IPS-11a (cell line): ENCODE measurements around the gene ELK3.
"Not testable (repeated sequence)": the region's sequence is repeated elsewhere in the genome, so short reads cannot be mapped to it uniquely, and the experiment has no call there.

Experiments used
- H3K4me3 ChIP-seq: one replicate; pipeline ENCODE4 v1.5.1; 2013; ENCODE audit warnings: low read depth, low read length, control low read depth

ELK3 gene

DNA sequence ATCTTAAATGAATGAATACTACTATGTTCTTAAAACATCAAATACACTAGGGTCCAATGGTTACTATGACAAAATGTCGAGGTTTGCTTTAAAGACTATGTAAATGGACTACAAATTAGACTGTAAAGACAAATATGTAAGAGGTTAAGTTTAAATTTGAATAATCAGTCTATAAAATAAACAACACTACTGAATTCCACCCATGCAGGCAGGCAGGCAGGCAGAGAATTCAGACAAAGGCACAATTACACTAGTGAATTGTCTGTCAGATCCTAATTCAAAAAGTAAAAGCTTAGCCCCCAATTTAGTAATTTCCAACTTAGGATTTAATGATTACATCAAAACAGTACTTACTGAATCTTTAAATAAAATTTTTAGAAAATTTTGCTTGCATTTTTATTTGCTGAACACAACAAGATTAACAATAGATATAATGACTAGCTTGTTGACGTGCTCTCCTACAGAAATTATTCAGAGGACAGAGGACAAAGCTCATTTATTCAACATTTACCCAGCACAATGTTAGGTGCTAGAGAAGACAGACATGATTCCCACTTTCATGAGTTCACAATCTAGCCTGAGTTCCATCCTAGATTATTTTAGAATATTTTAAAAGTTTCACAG, 108.6 kb downstream of the ELK3 start:
- H3K4me3 ChIP-seq, result no peak overlapping the region

DNA sequence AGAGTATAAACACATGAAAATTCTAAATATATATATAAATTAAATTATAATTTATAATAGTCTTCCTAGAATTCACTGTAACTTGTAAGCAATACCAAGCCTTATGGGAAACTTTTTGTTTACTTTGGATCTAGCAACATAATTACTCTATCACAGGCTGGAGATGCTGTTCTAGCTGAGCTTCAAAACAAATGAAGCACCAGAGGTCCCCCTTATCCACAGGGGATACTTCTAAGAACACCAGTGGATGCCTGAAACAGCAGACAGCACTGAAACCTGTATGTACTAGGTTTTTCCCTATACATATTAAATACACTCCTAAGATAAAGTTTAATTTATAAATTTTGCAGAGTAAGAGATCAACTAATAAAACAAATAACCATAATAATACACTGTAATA, 109.5 kb downstream of the ELK3 start:
- no peak overlapping the region for H3K4me3 ChIP-seq

DNA sequence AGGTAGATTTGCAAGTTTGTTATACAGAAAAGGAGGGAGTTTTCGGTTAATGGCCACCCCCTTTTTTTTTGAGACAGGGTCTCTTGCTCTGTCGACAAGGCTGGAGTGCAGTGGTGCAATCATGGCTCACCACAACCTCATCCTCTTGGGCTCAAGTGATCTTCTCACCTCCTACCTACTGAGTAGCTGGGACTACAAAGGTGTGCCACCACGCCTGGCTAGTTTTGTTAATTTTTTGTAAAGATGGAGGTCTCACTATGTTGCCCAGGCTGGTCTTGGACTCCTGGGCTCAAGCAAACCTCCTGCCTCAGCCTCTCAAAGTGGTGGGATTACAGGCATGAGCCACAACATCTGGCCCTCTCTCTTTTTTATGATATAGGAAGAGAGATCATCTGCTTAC, 111.5 kb downstream of the ELK3 start:
- H3K4me3 ChIP-seq, result no peak overlapping the region

DNA sequence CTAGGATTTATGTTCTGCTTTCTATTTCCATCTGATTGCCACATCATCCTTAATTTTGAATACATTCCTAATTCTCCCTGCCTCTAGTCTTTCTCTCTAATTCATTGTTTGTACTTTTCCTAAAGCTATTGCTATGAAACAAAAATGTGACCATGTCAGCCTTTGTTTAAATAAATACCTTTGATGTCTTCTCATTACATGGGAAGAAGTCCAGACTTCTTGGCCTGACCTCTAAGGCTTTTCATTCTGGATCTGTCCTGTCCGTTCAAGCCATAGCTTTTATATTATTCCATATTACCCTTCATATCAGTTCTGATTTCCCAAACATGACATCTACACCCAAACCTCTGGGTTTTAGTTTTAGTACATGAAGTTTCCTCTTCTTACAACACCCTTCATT, 114.7 kb downstream of the ELK3 start:
- H3K4me3 ChIP-seq, result no peak overlapping the region

DNA sequence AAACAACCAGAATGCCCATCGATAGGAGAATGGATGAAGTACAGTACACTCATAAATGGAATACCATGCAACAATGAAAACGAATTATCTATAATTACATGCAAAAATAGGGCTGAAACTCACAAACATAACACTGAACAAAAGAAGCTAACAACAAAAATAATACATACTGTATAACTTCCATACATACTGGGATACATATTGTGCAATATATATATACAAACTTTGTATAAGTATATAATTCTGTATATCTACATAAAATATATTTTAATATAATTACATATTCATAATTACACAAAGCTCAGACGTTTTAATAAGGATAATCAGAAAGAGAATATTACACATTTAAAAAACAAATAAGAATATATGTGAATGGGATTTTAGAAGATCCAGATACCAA, 115.9 kb downstream of the ELK3 start:
- no peak overlapping the region for H3K4me3 ChIP-seq

DNA sequence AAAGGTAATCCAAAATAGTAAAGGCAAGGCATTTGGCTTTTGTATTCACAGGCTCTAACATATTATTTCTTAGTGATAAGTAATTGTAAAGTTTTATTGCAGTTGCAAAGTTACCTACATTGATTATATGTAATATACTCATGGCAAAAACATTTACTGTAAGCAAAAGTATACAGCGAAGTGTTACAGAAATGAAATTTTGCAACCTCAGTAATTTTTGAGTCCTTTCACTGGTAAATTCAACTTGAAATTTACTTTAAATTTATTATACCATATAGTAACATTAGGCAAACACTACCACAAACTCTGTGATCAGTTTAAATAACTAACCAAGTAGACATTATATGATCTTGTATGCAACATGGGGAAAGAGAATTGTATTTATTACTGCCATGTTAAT, 117.0 kb downstream of the ELK3 start:
- H3K4me3 ChIP-seq, result no peak overlapping the region

DNA sequence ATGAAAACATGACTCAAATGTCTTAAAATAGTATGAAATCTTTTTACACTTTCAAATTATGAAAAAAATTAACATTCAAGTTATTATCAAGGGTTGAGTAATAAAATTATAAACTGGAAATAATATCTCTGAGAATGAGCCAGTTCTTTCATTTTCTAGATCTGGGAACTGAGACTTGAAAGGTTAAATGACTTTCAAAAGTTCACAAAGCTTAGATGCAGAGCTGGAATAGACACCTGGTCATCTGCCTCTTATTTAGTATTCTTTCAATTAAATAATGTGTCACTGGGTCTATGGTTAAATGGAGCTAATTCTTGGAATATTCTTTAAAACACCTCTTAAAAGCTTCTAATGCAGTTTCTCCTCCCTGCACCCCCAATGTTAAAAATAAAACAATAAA, 119.4 kb downstream of the ELK3 start:
- no peak overlapping the region for H3K4me3 ChIP-seq

DNA sequence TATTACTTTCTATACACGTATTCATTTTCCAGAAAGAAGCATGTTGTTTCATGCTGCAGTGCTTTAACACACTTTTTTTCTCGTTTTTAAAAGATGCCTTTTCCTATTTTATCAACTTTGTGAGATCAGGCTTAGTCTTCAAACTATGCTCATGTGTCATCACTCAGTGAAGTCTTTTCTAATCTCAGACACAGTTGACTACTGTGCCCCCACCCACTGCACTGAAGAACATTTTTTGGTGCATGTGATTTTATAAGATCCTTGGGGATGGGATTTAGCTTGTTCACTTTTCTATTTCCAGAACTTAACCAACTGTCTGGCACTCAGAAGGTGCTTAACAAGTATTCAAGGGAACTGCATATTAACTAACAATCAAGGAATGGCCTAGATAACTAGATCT, 120.5 kb downstream of the ELK3 start:
- H3K4me3 ChIP-seq, result no peak overlapping the region

DNA sequence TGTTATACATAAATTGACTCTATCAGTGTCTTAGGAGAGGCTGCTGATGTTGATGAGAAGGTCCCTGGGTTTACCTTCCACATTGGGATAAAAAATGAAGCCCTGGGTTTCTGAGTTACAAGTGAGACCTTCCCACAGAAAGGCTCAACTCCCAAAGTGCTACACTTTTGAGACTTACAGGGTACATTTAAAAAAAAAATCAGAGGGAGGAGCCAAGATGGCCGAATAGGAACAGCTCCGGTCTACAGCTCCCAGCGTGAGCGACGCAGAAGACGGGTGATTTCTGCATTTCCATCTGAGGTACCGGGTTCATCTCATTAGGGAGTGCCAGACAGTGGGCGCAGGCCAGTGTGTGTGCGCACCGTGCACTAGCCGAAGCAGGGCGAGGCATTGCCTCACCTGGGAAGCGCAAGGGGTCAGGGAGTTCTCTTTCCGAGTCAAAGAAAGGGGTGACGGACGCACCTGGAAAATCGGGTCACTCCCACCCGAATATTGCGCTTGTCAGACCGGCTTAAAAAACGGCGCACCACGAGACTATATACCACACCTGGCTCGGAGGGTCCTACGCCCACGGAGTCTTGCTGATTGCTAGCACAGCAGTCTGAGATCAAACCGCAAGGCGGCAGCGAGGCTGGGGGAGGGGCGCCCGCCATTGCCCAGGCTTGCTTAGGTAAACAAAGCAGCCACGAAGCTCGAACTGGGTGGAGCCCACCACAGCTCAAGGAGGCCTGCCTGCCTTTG, 121.7 kb downstream of the ELK3 start:
- peak overlapping the region; percentile 1 for H3K4me3 ChIP-seq

DNA sequence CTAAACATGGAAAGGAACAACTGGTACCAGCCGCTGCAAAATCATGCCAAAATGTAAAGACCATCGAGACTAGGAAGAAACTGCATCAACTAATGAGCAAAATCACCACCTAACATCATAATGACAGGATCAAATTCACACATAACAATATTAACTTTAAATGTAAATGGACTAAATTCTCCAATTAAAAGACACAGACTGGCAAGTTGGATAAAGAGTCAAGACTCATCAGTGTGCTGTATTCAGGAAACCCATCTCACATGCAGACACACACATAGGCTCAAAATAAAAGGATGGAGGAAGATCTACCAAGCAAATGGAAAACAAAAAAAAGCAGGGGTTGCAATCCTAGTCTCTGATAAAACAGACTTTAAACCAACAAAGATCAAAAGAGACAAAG, 123.6 kb downstream of the ELK3 start:
- not testable (repeated sequence) for H3K4me3 ChIP-seq
